MM.1S (cell line): ENCODE measurements around the gene TNRC6A.
"Not testable (repeated sequence)": the region's sequence is repeated elsewhere in the genome, so short reads cannot be mapped to it uniquely, and the experiment has no call there.

Experiments
- DNase-seq: peaks from one replicate; pipeline ENCODE4 v3.0.0-alpha.2; 2015
- H2AFZ ChIP-seq: fragments of 300-600 bp; sonication (generic); 2 replicates; pipeline ENCODE4 v1.6.0; 2016; ENCODE audit warnings: antibody characterized with exemption, low read length
- H3F3A ChIP-seq: fragments of 300-600 bp; sonication (generic); 2 replicates; pipeline ENCODE4 v1.6.1; 2016; ENCODE audit warnings: mild to moderate bottlenecking, antibody characterized with exemption, low read length, moderate library complexity, mixed read lengths; ENCODE audit not compliant: insufficient read depth
- H3K27ac ChIP-seq: fragments of 300-600 bp; sonication (generic); 2 replicates; pipeline ENCODE4 v1.5.1; 2016; ENCODE audit warnings: mild to moderate bottlenecking, low read length
- H3K27me3 ChIP-seq: fragments of 300-600 bp; sonication (generic); replicated peaks from 2 replicates; pipeline ENCODE4 v1.6.0; 2016; ENCODE audit warnings: low read length; ENCODE audit not compliant: insufficient read depth
- H3K36me3 ChIP-seq: fragments of 300-600 bp; sonication (generic); replicated peaks from 2 replicates; pipeline ENCODE4 v1.6.1; 2016; ENCODE audit warnings: mild to moderate bottlenecking, low read length, mixed read lengths; ENCODE audit not compliant: insufficient read depth
- H3K4me1 ChIP-seq: fragments of 300-600 bp; sonication (generic); 2 replicates; pipeline ENCODE4 v1.6.1; 2016; ENCODE audit warnings: low read length, mixed read lengths
- H3K4me2 ChIP-seq: fragments of 300-600 bp; sonication (generic); 2 replicates; pipeline ENCODE4 v1.6.0; 2016; ENCODE audit warnings: low read depth, low read length
- H3K4me3 ChIP-seq: fragments of 300-600 bp; sonication (generic); 2 replicates; pipeline ENCODE4 v1.5.1; 2016; ENCODE audit warnings: low read length, mixed read lengths
- H3K79me2 ChIP-seq: fragments of 300-600 bp; sonication (generic); 2 replicates; pipeline ENCODE4 v1.6.1; 2016; ENCODE audit warnings: mixed run types, low read length, mixed read lengths
- H3K9ac ChIP-seq: fragments of 300-600 bp; sonication (generic); 2 replicates; pipeline ENCODE4 v1.6.1; 2016; ENCODE audit warnings: low read length, mixed read lengths
- H3K9me2 ChIP-seq: fragments of 300-600 bp; sonication (generic); replicated peaks from 2 replicates; pipeline ENCODE4 v1.6.1; 2016; ENCODE audit warnings: mild to moderate bottlenecking, low read length, mixed read lengths; ENCODE audit not compliant: insufficient read depth
- H3K9me3 ChIP-seq: fragments of 300-600 bp; sonication (generic); replicated peaks from 2 replicates; pipeline ENCODE4 v1.6.1; 2016; ENCODE audit warnings: mild to moderate bottlenecking, low read length, mixed read lengths; ENCODE audit not compliant: insufficient read depth
- H4K20me1 ChIP-seq: fragments of 300-600 bp; sonication (generic); 2 replicates; pipeline ENCODE4 v1.6.1; 2016; ENCODE audit warnings: mild to moderate bottlenecking, low read length, moderate library complexity, mixed read lengths; ENCODE audit not compliant: insufficient read depth
- EZH2 ChIP-seq: fragments of 300-600 bp; sonication (generic); optimal IDR thresholded peaks from 2 replicates; pipeline ENCODE3; 2017; ENCODE audit warnings: low read depth, mild to moderate bottlenecking, antibody characterized with exemption, low read length, mixed read lengths
- EZH2phosphoT487 ChIP-seq: fragments of 300-600 bp; sonication (generic); IDR thresholded peaks from 2 replicates; pipeline ENCODE4 v1.6.1; 2018; ENCODE audit warnings: antibody characterized with exemption, low read length
- TF ChIP-seq, protein P1 (sequence below): fragments of 300-600 bp; sonication (generic); IDR thresholded peaks from 2 replicates; pipeline ENCODE4 v1.5.1; 2016; ENCODE audit warnings: antibody characterized with exemption, low read length, mixed read lengths

Gene TNRC6A

DNA sequence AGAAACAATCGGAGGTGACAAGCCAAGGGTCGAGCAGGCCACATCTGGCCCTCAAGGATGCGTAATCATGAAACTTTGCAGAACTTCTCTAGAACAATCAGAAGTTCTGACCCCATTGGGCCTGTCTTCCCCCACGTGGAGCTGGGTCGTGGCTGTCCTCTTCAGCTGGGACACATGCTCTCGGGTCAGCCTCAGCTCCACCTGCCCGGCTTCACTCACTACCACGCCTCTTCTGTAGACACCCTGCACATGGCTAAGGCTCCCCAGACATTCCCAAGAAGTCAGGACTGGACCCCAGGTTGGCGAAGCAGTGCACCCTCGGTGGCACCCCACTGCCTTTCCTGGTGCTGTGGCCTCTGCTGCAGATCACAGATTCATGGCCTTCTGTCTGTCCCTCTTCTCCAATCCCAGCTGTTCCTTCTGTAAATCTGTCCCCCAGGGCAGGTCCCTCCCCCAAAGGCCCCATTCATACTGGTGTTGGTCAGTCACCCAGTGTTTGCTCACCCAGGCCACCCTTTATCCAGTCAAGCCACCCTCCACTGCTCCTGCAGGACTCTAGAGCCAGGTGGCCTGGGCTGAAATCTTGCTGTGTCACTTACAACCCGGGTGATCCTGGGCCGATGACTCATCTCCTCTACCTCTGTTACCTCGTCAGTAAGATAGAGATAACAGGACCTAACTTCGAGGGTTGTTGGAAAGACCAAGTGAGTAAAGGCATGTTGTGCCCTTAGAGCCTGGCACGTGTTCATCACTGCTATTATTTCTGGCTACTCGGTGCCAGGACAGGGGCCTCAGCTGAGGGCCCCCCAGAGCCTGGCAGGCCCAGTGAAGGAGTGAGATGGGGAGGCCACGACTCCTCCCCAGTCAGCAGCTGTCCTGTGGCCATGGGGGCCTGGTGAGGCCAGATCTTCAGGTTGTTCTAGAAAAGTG is 114.9 kb downstream of the TNRC6A start:
- TF ChIP-seq EZH2 (no peak), EZH2phosphoT487 (no peak)
- TF ChIP-seq, protein P1, sequence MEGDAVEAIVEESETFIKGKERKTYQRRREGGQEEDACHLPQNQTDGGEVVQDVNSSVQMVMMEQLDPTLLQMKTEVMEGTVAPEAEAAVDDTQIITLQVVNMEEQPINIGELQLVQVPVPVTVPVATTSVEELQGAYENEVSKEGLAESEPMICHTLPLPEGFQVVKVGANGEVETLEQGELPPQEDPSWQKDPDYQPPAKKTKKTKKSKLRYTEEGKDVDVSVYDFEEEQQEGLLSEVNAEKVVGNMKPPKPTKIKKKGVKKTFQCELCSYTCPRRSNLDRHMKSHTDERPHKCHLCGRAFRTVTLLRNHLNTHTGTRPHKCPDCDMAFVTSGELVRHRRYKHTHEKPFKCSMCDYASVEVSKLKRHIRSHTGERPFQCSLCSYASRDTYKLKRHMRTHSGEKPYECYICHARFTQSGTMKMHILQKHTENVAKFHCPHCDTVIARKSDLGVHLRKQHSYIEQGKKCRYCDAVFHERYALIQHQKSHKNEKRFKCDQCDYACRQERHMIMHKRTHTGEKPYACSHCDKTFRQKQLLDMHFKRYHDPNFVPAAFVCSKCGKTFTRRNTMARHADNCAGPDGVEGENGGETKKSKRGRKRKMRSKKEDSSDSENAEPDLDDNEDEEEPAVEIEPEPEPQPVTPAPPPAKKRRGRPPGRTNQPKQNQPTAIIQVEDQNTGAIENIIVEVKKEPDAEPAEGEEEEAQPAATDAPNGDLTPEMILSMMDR, result no peak
- H3K27ac ChIP-seq, result no peak overlapping the region
- DNase-seq, result no peak
- H3F3A ChIP-seq, result no peaks in the 10 kb centered on the region
- no peak overlapping the region for H3K4me3 ChIP-seq
- no peaks in the 10 kb centered on the region for H3K4me1 ChIP-seq
- H3K36me3 ChIP-seq, result no peaks in the 10 kb centered on the region
- H3K9me2 ChIP-seq, result no peaks in the 10 kb centered on the region
- no peaks in the 10 kb centered on the region for H4K20me1 ChIP-seq
- H3K9me3 ChIP-seq, result no peaks in the 10 kb centered on the region
- H3K27me3 ChIP-seq, result no peaks in the 10 kb centered on the region
- no peak overlapping the region for H2AFZ ChIP-seq
- no peaks in the 10 kb centered on the region for H3K79me2 ChIP-seq
- no peak overlapping the region for H3K4me2 ChIP-seq
- no peak overlapping the region for H3K9ac ChIP-seq

DNA sequence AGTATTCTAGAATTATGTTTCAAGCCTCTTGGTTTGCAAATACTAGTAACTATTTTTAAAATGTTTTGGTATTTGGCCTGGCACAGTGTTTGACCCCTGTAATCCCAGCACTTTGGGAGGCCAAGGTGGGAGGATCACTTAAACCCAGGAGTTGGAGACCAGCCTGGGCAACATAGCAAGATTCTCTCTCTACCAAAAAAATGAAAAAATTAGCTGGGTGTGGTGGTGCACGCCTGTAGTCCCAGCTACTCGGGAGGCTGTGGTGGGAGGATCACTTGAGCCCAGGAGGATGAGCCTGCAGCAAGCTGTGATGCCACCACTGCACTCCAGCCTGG is 115.5 kb downstream of the TNRC6A start:
- not testable (repeated sequence) for DNase-seq, H3K36me3 ChIP-seq, H3K9me2 ChIP-seq, H4K20me1 ChIP-seq, H3K4me2 ChIP-seq, H3K9ac ChIP-seq, H3K27me3 ChIP-seq, H3F3A ChIP-seq, H3K27ac ChIP-seq, H3K4me3 ChIP-seq, H3K4me1 ChIP-seq, H2AFZ ChIP-seq, H3K9me3 ChIP-seq, H3K79me2 ChIP-seq

DNA sequence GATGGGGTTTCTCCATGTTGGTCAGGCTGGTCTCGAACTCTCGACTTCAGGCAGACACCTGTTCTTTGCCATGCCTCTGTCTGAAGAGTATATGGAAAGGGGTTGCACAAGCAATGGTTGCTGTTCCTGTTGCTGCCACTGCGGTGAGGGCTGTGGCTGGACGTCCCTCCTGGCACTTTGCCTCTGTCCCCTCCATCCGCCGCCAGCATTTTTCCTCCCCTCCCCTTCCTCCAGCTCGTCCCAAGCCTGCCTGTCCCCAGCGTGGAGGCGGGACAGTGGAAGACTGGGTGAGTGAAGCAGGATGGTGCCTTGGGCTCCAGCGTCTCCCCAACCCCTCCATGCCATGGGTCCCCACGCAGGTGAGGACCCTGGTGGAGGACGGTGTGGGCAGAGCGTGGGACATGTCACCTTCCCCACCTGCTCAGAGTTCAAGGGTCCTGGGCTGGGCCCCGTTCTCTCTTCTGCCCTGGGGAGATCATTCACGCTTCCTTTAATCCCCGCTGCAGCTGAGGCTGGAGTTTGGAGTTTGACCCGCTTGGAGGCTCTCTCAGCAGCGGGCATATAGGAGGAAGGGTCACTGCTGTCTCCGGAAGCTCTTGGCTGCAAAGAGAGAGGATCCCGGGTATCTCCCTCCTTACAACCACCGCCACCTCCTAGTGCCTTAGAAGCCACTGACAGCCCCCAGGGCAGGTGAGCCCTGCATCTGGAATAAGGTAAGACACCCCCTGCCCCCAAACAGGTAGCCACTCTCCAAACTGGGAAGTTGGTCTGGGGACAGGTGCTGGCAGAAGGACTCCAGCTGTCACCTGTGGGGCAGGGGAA is 116.5 kb downstream of the TNRC6A start, which contains the start of gene SLC5A11:
Gene SLC5A11 (plus strand): TSS at position 238 of the 822 bp plus-strand sequence. CDS start 12,681 bp downstream, outside the sequence.
- no peaks in the 10 kb centered on the region for H3K36me3 ChIP-seq
- TF ChIP-seq EZH2 (no peak), EZH2phosphoT487 (no peak)
- TF ChIP-seq, protein P1, result no peak
- no peaks in the 10 kb centered on the region for H3K79me2 ChIP-seq
- no peaks in the 10 kb centered on the region for H4K20me1 ChIP-seq
- H3K9me2 ChIP-seq, result no peaks in the 10 kb centered on the region
- no peak within 1 kb of the TSS for H3K9ac ChIP-seq
- H3F3A ChIP-seq, result no peaks in the 10 kb centered on the region
- H2AFZ ChIP-seq, result no peak within 1 kb of the TSS
- no peak within 1 kb of the TSS for H3K4me2 ChIP-seq
- H3K4me3 ChIP-seq, result no peak within 1 kb of the TSS
- no peaks in the 10 kb centered on the region for H3K27me3 ChIP-seq
- no peaks in the 10 kb centered on the region for H3K4me1 ChIP-seq
- DNase-seq, result no peak
- H3K9me3 ChIP-seq, result no peaks in the 10 kb centered on the region
- no peak within 1 kb of the TSS for H3K27ac ChIP-seq
